ENCODE measurements around the gene SYT7. TPM values are rescaled to one million over a fixed set of nuclear protein-coding genes. Genes with fewer than 3 reads are reported as not detected.

Gene SYT7
- polyA plus RNA-seq, 1 donor (not counting 4 experiments of a cell fraction or from before 2014, with no cell fraction given): 2.6 TPM

- Histone ChIP-seq H3K9ac (ENCODE audit: control insufficient read depth, extremely low read depth, insufficient read depth, low read length) (no peak overlapping the region), H4K20me1 (ENCODE audit: control insufficient read depth, extremely low read depth, insufficient read depth, low read length) (no peaks in the 10 kb centered on the region), H3K27me3 (ENCODE audit: control insufficient read depth, extremely low read depth, insufficient read depth, low read length) (peaks cover 7% of the 10 kb centered on the region), H3K4me2 (ENCODE audit: control insufficient read depth, extremely low read depth, insufficient read depth, low read depth, low read length) (no peak overlapping the region), H3K9me3 (ENCODE audit: control insufficient read depth, low read depth, low read length) (no peaks in the 10 kb centered on the region), H3K27ac (ENCODE audit: control insufficient read depth, insufficient read depth, low read length) (no peak overlapping the region), H3K36me3 (ENCODE audit: control insufficient read depth in 2 of 2, extremely low read depth in 1 of 2, insufficient read depth in 2 of 2, low read length in 2 of 2) (no peaks in the 10 kb centered on the region), H2AFZ (ENCODE audit: control insufficient read depth, low read length) (no peak overlapping the region), H3K4me3 (ENCODE audit: control insufficient read depth in 2 of 3, extremely low read depth in 1 of 3, insufficient read depth in 2 of 3, low read depth in 1 of 3, low read length in 3 of 3) (no peak overlapping the region), H3K4me1 (ENCODE audit: control insufficient read depth, extremely low read depth, insufficient read depth, low read length) (peaks cover 5% of the 10 kb centered on the region), H3K9me1 (ENCODE audit: control insufficient read depth, extremely low read depth, insufficient read depth, low read length) (no peaks in the 10 kb centered on the region), H3K79me2 (ENCODE audit: control insufficient read depth, insufficient read depth, low read length) (no peaks in the 10 kb centered on the region)
- dilution Hi-C loops (cut with MboI; ENCODE audit: extremely low pct_ligation_motif_present, low sequenced_read_pairs): no loop called here
- FAIRE-seq: no peak
- TF ChIP-seq CTCF (optimal IDR thresholded peaks at IDR 0.05 in 1 of 3, IDR thresholded peaks at IDR 0.05 in 1 of 3, conservative IDR thresholded peaks at IDR 0.05 in 1 of 3; ENCODE audit: extremely low read depth in 1 of 3, insufficient read depth in 2 of 3, low read length in 3 of 3) (no peak), EZH2 (IDR thresholded peaks at IDR 0.05; ENCODE audit: low read length) (no peak)
- DNase-seq (ENCODE audit: low read depth, low spot score): no peak
Measured at GRCh38 chr11:61494381-61494961, 86.4 kb downstream of the SYT7 start.

DNA sequence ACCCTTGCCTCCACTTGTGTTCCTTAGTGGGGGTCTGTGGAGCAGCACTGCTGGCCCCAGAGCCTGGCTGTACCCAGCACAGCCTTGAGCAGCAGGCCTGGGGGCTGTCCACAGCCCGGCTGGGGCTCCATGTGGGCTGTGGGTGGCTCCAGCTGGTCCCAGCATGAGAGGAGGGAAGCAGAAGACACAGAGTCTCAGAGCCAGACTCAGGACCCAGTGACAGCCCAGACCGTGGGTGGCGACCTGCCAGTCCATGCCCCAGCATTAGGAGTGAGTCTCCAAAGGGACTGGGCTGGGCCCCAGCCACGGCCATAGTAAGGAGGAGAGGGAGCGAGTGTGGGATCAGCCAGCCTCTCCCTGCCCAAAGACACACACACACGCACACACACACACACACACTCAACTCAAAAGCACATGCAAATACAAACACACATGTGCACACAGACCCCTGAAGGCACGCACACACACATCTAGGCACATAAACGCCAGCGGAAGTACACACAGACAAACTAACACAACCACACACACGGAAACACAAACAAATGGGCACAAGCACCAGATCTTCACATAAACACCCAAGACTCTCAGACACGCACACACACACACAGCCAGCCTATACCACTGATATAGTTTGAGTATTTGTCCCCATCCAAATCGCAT lies 89.0 kb downstream of the SYT7 start:
- H3K4me2 ChIP-seq (ENCODE audit: control insufficient read depth, extremely low read depth, insufficient read depth, low read depth, low read length): no peak overlapping the region
- H3K4me3 ChIP-seq (ENCODE audit: control insufficient read depth in 2 of 3, extremely low read depth in 1 of 3, insufficient read depth in 2 of 3, low read depth in 1 of 3, low read length in 3 of 3): no peak overlapping the region
- DNase-seq (ENCODE audit: low read depth, low spot score) (no peak), FAIRE-seq (no peak)
- no peak overlapping the region for H3K9ac ChIP-seq (ENCODE audit: control insufficient read depth, extremely low read depth, insufficient read depth, low read length)
- no peaks in the 10 kb centered on the region for H4K20me1 ChIP-seq (ENCODE audit: control insufficient read depth, extremely low read depth, insufficient read depth, low read length)
- dilution Hi-C loops (cut with MboI; ENCODE audit: extremely low pct_ligation_motif_present, low sequenced_read_pairs): no loop called here
- TF ChIP-seq CTCF (optimal IDR thresholded peaks at IDR 0.05 in 1 of 3, IDR thresholded peaks at IDR 0.05 in 1 of 3, conservative IDR thresholded peaks at IDR 0.05 in 1 of 3; ENCODE audit: extremely low read depth in 1 of 3, insufficient read depth in 2 of 3, low read length in 3 of 3): no peak
- TF ChIP-seq EZH2 (IDR thresholded peaks at IDR 0.05; ENCODE audit: low read length): no peak
- H2AFZ ChIP-seq (ENCODE audit: control insufficient read depth, low read length): no peak overlapping the region
- H3K9me3 ChIP-seq (ENCODE audit: control insufficient read depth, low read depth, low read length): no peaks in the 10 kb centered on the region
- H3K9me1 ChIP-seq (ENCODE audit: control insufficient read depth, extremely low read depth, insufficient read depth, low read length): no peaks in the 10 kb centered on the region
- H3K27me3 ChIP-seq (ENCODE audit: control insufficient read depth, extremely low read depth, insufficient read depth, low read length): peaks cover 17% of the 10 kb centered on the region
- no peaks in the 10 kb centered on the region for H3K79me2 ChIP-seq (ENCODE audit: control insufficient read depth, insufficient read depth, low read length)
- no peak overlapping the region for H3K27ac ChIP-seq (ENCODE audit: control insufficient read depth, insufficient read depth, low read length)
- no peaks in the 10 kb centered on the region for H3K36me3 ChIP-seq (ENCODE audit: control insufficient read depth in 2 of 2, extremely low read depth in 1 of 2, insufficient read depth in 2 of 2, low read length in 2 of 2)
- H3K4me1 ChIP-seq (ENCODE audit: control insufficient read depth, extremely low read depth, insufficient read depth, low read length): peaks cover 8% of the 10 kb centered on the region
